Gastrocnemius medialis (tissue), 4 donors: Measurements from ENCODE around the gene CNDP1. TPM values are rescaled to one million over a fixed set of nuclear protein-coding genes. Genes with fewer than 3 reads are reported as not detected.

Source experiments
- ATAC-seq, 2 donors: fragments of 150-250 bp; one replicate each; pipeline ENCODE4 v1.9.1; 2016
- DNase-seq, 2 donors: peaks; one replicate each; pipeline ENCODE4 v3.0.0-alpha.2; 2019
- H3K27ac ChIP-seq, 4 donors: fragments of 200-600 bp; sonication (generic); 1 replicate in 1 of 4; 2 replicates in 3 of 4; pipeline ENCODE4 v1.5.1; 2016 to 2018; ENCODE audit warnings: mild to moderate bottlenecking in 2 of 4, moderate library complexity in 1 of 4
- H3K27me3 ChIP-seq, 3 donors: fragments of 200-600 bp; sonication (generic) in 2 of 3; 1 replicate in 1 of 3; 2 replicates in 2 of 3; pipeline versions ENCODE4 v1.5.1 to v1.6.0; 2016 to 2019; ENCODE audit warnings: mild to moderate bottlenecking in 1 of 3, moderate library complexity in 1 of 3
- H3K36me3 ChIP-seq, 2 donors: fragments of 200-600 bp; sonication (generic) in 1 of 2; one replicate each; pipeline ENCODE4 v1.5.1; 2017 to 2018
- H3K4me1 ChIP-seq, 2 donors: fragments of 200-600 bp; sonication (generic) in 1 of 2; one replicate each; pipeline ENCODE4 v1.5.1; 2016 to 2017; ENCODE audit warnings: mild to moderate bottlenecking in 2 of 2
- H3K4me3 ChIP-seq, 4 donors: fragments of 200-600 bp; sonication (generic) in 3 of 4; 1 replicate in 1 of 4; 2 replicates in 3 of 4; pipeline ENCODE4 v1.5.1; 2016 to 2019; ENCODE audit warnings: mild to moderate bottlenecking in 2 of 4
- H3K9me3 ChIP-seq, 3 donors: fragments of 200-600 bp; sonication (generic) in 2 of 3; 1 replicate in 1 of 3; 2 replicates in 2 of 3; pipeline ENCODE4 v1.5.1; 2016 to 2019
- CTCF ChIP-seq, 5 experiments: fragments of 450-650 bp in 3 of 5; fragments of 200-600 bp in 2 of 5; sonication (generic) in 2 of 5; IDR thresholded peaks in 4 of 5; conservative IDR thresholded peaks in 1 of 5; 1 replicate in 4 of 5; 2 replicates in 1 of 5; pipeline ENCODE4 v1.5.1; 2016 to 2019; ENCODE audit warnings: antibody characterized with exemption in 5 of 5, mild to moderate bottlenecking in 3 of 5, moderate library complexity in 3 of 5
- POLR2A ChIP-seq, 2 donors: fragments of 450-650 bp; IDR thresholded peaks; one replicate each; pipeline ENCODE4 v1.6.1; 2017; ENCODE audit warnings: antibody characterized with exemption in 2 of 2, mild to moderate bottlenecking in 2 of 2, moderate library complexity in 2 of 2
- in situ Hi-C, 4 donors: fragments of 200-750 bp; cut with MboI; loops; one replicate each; pipeline versions ENCODE4 v1.15.0 to v1.8.0; 2017; ENCODE audit warnings: low sequenced_read_pairs in 4 of 4
- intact Hi-C: fragments of 100-400 bp; cut with DNase I; formaldehyde crosslinking; loops from one replicate; pipeline ENCODE4 v1.15.1; 2023; ENCODE audit warnings: low total_unique reads
- total RNA-seq, 4 donors: library from RNA; depleted of rRNA; stranded (reverse); fragments of >200 nt; gene quantifications; one replicate each; pipeline versions ENCODE4 v1.1.0 to v1.2.3, GENCODE V29; 2016

The CNDP1 gene
- total RNA-seq, 4 donors from 2014 or later = not detected

GRCh38 chr18:74633652-74634352 lies 99.5 kb downstream of the CNDP1 start:
- Histone ChIP-seq H3K36me3 (peaks cover 0 to 20% of the 10 kb centered on the region in 2 donors), H3K27ac (no peak overlapping the region), H3K4me3 (no peak overlapping the region), H3K27me3 (no peaks in the 10 kb centered on the region), H3K9me3 (no peaks in the 10 kb centered on the region), H3K4me1 (no peaks in the 10 kb centered on the region)
- intact Hi-C loops (no loop called here), in situ Hi-C loops (no loop called here)
- DNase-seq = no peak
- ATAC-seq = no peak
- TF ChIP-seq CTCF (IDR thresholded peaks at IDR 0.05 in 4 of 5, conservative IDR thresholded peaks at IDR 0.05 in 1 of 5) (no peak), POLR2A (IDR thresholded peaks at IDR 0.05) (no peak)

GRCh38 chr18:74635224-74635975 lies 101.1 kb downstream of the CNDP1 start:
- no peaks in the 10 kb centered on the region for H3K27me3 ChIP-seq
- no peaks in the 10 kb centered on the region for H3K4me1 ChIP-seq
- no peak for ATAC-seq
- peaks cover 0 to 20% of the 10 kb centered on the region in 2 donors for H3K36me3 ChIP-seq
- no peak overlapping the region for H3K4me3 ChIP-seq
- intact Hi-C loops (no loop called here), in situ Hi-C loops (no loop called here)
- TF ChIP-seq POLR2A (IDR thresholded peaks at IDR 0.05) (no peak), CTCF (IDR thresholded peaks at IDR 0.05 in 4 of 5, conservative IDR thresholded peaks at IDR 0.05 in 1 of 5) (no peak)
- no peak for DNase-seq
- H3K27ac ChIP-seq = no peak overlapping the region
- H3K9me3 ChIP-seq = no peaks in the 10 kb centered on the region

Other genes with a start within 250 kb of the CNDP1 start
- gene CYB5A, start 242.5 kb upstream of the CNDP1 start, total RNA-seq = 10 to 100 TPM; 21.4 to 29.4 (median 23.4) TPM
- gene C18orf63, start 218.7 kb upstream of the CNDP1 start, total RNA-seq = not detected
- 1 to 10 TPM in 1 of 4 donors, under 1 TPM in 1, not detected in 2; 0.07 to 2.0 TPM for gene DIPK1C, start 77.2 kb upstream of the CNDP1 start, total RNA-seq
- gene CNDP2, start 38.1 kb upstream of the CNDP1 start, total RNA-seq = 10 to 100 TPM; 29.5 to 82.8 (median 31.6) TPM
- gene ZNF407, start 63.4 kb downstream of the CNDP1 start, total RNA-seq = 10 to 100 TPM in 2 of 4 donors, 1 to 10 TPM in 2; 5.9 to 11.4 (median 9.2) TPM